Neural crest cell (in vitro differentiated cells): ENCODE data around the gene FAF1. TPM values are rescaled to one million over a fixed set of nuclear protein-coding genes. Genes with fewer than 3 reads are reported as not detected.
"Not testable (repeated sequence)": the region's sequence is repeated elsewhere in the genome, so short reads cannot be mapped to it uniquely, and the experiment has no call there.

Experiments used
- DNase-seq: peaks from one replicate; pipeline ENCODE4 v3.0.0; 2021; ENCODE audit warnings: low read depth, mixed read lengths, low spot score
- H3K27ac Mint-ChIP-seq: one replicate; pipeline ENCODE4 v1.8.0; 2021; ENCODE audit warnings: mild to moderate bottlenecking, mixed read lengths; ENCODE audit not compliant: unreplicated experiment
- H3K27me3 Mint-ChIP-seq: 2 replicates; pipeline ENCODE4 v1.8.0; 2021; ENCODE audit warnings: low read depth, mild to moderate bottlenecking, mixed read lengths
- H3K36me3 Mint-ChIP-seq: 2 replicates; pipeline ENCODE4 v1.8.0; 2021; ENCODE audit warnings: low read depth, mild to moderate bottlenecking, mixed read lengths
- H3K4me1 Mint-ChIP-seq: 2 replicates; pipeline ENCODE4 v1.8.0; 2021; ENCODE audit warnings: mixed read lengths
- H3K4me3 Mint-ChIP-seq: one replicate; pipeline ENCODE4 v1.8.0; 2021; ENCODE audit warnings: mild to moderate bottlenecking, mixed read lengths
- H3K9me3 Mint-ChIP-seq: 2 replicates; pipeline ENCODE4 v1.8.0; 2021; ENCODE audit warnings: mixed read lengths
- CTCF ChIP-seq: fragments of 200-600 bp; sonication (generic); conservative IDR thresholded peaks from 2 replicates; pipeline ENCODE4 v1.5.0; 2021; ENCODE audit warnings: antibody characterized with exemption, mild to moderate bottlenecking
- total RNA-seq: library from RNA; stranded (reverse); gene quantifications from 2 replicates; pipeline ENCODE4 v1.2.1, GENCODE V29; 2021

The FAF1 gene
- total RNA-seq, 1 donor from 2014 or later = 73.0 TPM

GRCh38 chr1:50950396-50950795 lies 9.7 kb downstream of the FAF1 start:
- Mint-ChIP-seq H3K4me1 (no peaks in the 10 kb centered on the region), H3K27ac (no peak overlapping the region), H3K27me3 (no peaks in the 10 kb centered on the region), H3K36me3 (peaks cover 9% of the 10 kb centered on the region), H3K9me3 (no peaks in the 10 kb centered on the region), H3K4me3 (no peak overlapping the region)
- no peak for TF ChIP-seq CTCF
- DNase-seq = no peak

- no peak overlapping the region for H3K4me3 Mint-ChIP-seq
- DNase-seq = no peak
- H3K9me3 Mint-ChIP-seq = no peaks in the 10 kb centered on the region
- H3K36me3 Mint-ChIP-seq = peaks cover 9% of the 10 kb centered on the region
- TF ChIP-seq CTCF = no peak
- no peaks in the 10 kb centered on the region for H3K27me3 Mint-ChIP-seq
- no peaks in the 10 kb centered on the region for H3K4me1 Mint-ChIP-seq
- H3K27ac Mint-ChIP-seq = no peak overlapping the region
Measured at GRCh38 chr1:50949286-50949982, 10.6 kb downstream of the FAF1 start.

- Mint-ChIP-seq H3K36me3 (no peaks in the 10 kb centered on the region), H3K27me3 (no peaks in the 10 kb centered on the region), H3K27ac (no peak overlapping the region), H3K4me1 (no peaks in the 10 kb centered on the region), H3K9me3 (no peaks in the 10 kb centered on the region), H3K4me3 (no peak overlapping the region)
- DNase-seq = no peak
- no peak for TF ChIP-seq CTCF
Measured at GRCh38 chr1:50942334-50942733, 17.7 kb downstream of the FAF1 start.

- Mint-ChIP-seq H3K36me3 (no peaks in the 10 kb centered on the region), H3K4me3 (no peak overlapping the region), H3K27me3 (no peaks in the 10 kb centered on the region), H3K4me1 (no peaks in the 10 kb centered on the region), H3K9me3 (no peaks in the 10 kb centered on the region), H3K27ac (no peak overlapping the region)
- DNase-seq = no peak
- TF ChIP-seq CTCF = no peak
Measured at GRCh38 chr1:50940291-50940690, 19.8 kb downstream of the FAF1 start.

GRCh38 chr1:50936321-50936720 lies 23.7 kb downstream of the FAF1 start:
- Mint-ChIP-seq H3K4me3 (no peak overlapping the region), H3K27me3 (no peaks in the 10 kb centered on the region), H3K27ac (peak overlapping the region; percentile 3), H3K4me1 (no peaks in the 10 kb centered on the region), H3K9me3 (no peaks in the 10 kb centered on the region), H3K36me3 (no peaks in the 10 kb centered on the region)
- TF ChIP-seq CTCF = no peak
- DNase-seq = no peak

GRCh38 chr1:50935276-50935675 lies 24.8 kb downstream of the FAF1 start:
- H3K36me3 Mint-ChIP-seq, H3K4me3 Mint-ChIP-seq, DNase-seq, H3K9me3 Mint-ChIP-seq, H3K27me3 Mint-ChIP-seq, H3K27ac Mint-ChIP-seq, H3K4me1 Mint-ChIP-seq: not testable (repeated sequence)
